NCI-H345 treated with DMSO at 0.1 percent for 48 hours (cell line): ENCODE measurements around the gene PITPNC1.
"Not testable (repeated sequence)": the region's sequence is repeated elsewhere in the genome, so short reads cannot be mapped to it uniquely, and the experiment has no call there.

Source experiments
- DNase-seq: peaks from one replicate; lab custom pipeline; 2025; ENCODE audit not compliant: unreplicated experiment; lab: John Stamatoyannopoulos, UW

PITPNC1 gene

GRCh38 chr17:67573987-67574657 is 197.0 kb downstream of the PITPNC1 start:
- no peak for DNase-seq

GRCh38 chr17:67574658-67575293 is 197.7 kb downstream of the PITPNC1 start:
- no peak for DNase-seq

GRCh38 chr17:67575325-67575724 is 198.2 kb downstream of the PITPNC1 start:
- peak; percentile 55 for DNase-seq

GRCh38 chr17:67576471-67577115 is 199.5 kb downstream of the PITPNC1 start:
- no peak for DNase-seq

- no peak for DNase-seq
Observed at GRCh38 chr17:67577429-67578141, 200.5 kb downstream of the PITPNC1 start.

GRCh38 chr17:67578142-67578457 is 201.0 kb downstream of the PITPNC1 start:
- no peak for DNase-seq

- DNase-seq: not testable (repeated sequence)
Observed at GRCh38 chr17:67578679-67579405, 201.8 kb downstream of the PITPNC1 start.

- no peak for DNase-seq
Observed at GRCh38 chr17:67582673-67583081, 205.6 kb downstream of the PITPNC1 start.

- DNase-seq: peak; percentile 73
Observed at GRCh38 chr17:67585077-67585602, 208.1 kb downstream of the PITPNC1 start.

GRCh38 chr17:67588326-67588725 is 211.2 kb downstream of the PITPNC1 start:
- no peak for DNase-seq

GRCh38 chr17:67594115-67594880 is 217.2 kb downstream of the PITPNC1 start:
- DNase-seq: no peak

- no peak for DNase-seq
Observed at GRCh38 chr17:67600408-67600807, 223.3 kb downstream of the PITPNC1 start.

- no peak for DNase-seq
Observed at GRCh38 chr17:67601897-67602296, 224.8 kb downstream of the PITPNC1 start.

- DNase-seq: no peak
Observed at GRCh38 chr17:67602444-67602843, 225.4 kb downstream of the PITPNC1 start.

GRCh38 chr17:67602974-67603373 is 225.9 kb downstream of the PITPNC1 start:
- peak; percentile 23 for DNase-seq

GRCh38 chr17:67605256-67605912 is 228.3 kb downstream of the PITPNC1 start:
- DNase-seq: no peak

GRCh38 chr17:67606471-67606870 is 229.4 kb downstream of the PITPNC1 start:
- DNase-seq: no peak

GRCh38 chr17:67606896-67607604 is 230.0 kb downstream of the PITPNC1 start:
- no peak for DNase-seq

- DNase-seq: no peak
Observed at GRCh38 chr17:67610061-67610460, 233.0 kb downstream of the PITPNC1 start.
